C4-2B (cell line): ENCODE data around the gene CTIF.

ENCODE experiments used
- H3K27ac ChIP-seq: fragments of 450-650 bp; 2 replicates; pipeline ENCODE4 v1.5.1; 2017
- ZFX ChIP-seq: fragments of 450-650 bp; IDR thresholded peaks from 2 replicates; pipeline ENCODE4 v1.6.1; 2017
- TF ChIP-seq, protein P1 (sequence below): fragments of 450-650 bp; conservative IDR thresholded peaks from 2 replicates; pipeline ENCODE4 v1.5.1; 2017; ENCODE audit warnings: mild to moderate bottlenecking

The CTIF gene

DNA sequence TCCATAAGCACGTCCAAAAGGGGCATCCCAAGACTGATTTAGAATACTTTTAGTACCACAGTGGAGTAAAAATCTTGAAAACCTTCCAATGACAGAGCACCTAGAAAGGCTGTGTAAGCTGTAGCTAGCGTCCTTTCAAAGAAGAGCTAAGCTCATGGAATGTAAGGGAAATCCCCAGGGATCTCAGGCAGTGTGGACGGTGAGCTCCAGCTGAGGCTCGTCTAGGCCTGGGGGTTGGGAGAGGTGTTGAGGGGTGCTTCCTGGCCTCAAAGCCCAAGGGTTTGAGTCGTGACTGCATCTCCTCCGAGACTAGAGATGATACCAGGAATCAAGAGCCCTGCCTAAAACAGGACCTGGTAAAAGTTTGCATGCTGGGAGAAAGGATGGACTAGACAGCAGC is 7.6 kb downstream of the CTIF start:
- TF ChIP-seq, protein P1, sequence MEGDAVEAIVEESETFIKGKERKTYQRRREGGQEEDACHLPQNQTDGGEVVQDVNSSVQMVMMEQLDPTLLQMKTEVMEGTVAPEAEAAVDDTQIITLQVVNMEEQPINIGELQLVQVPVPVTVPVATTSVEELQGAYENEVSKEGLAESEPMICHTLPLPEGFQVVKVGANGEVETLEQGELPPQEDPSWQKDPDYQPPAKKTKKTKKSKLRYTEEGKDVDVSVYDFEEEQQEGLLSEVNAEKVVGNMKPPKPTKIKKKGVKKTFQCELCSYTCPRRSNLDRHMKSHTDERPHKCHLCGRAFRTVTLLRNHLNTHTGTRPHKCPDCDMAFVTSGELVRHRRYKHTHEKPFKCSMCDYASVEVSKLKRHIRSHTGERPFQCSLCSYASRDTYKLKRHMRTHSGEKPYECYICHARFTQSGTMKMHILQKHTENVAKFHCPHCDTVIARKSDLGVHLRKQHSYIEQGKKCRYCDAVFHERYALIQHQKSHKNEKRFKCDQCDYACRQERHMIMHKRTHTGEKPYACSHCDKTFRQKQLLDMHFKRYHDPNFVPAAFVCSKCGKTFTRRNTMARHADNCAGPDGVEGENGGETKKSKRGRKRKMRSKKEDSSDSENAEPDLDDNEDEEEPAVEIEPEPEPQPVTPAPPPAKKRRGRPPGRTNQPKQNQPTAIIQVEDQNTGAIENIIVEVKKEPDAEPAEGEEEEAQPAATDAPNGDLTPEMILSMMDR: no peak
- no peak for TF ChIP-seq ZFX
- no peak overlapping the region for H3K27ac ChIP-seq

DNA sequence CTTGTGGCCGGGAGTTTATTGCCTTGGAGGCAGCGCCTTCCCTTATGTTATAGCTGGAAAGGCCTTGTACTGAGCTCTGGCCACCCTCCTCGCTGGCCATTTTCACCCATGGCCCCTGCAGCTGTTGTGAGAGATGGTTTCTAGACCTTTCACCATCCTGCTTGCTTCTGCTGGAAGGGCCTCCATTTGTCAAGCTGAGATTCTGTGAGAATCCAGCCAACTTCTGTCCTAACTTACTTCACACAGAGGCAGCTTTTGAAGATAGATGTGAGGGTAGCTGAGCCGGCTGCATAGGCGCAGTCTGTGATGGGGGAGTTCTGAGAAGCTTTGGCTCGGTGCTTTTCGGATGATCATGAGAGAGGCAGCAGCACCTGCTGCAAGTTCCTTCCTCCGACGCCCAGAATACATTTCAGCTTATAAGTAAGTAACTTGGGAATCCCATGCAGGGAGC is 8.7 kb downstream of the CTIF start:
- TF ChIP-seq, protein P1: no peak
- TF ChIP-seq ZFX: no peak
- H3K27ac ChIP-seq: no peak overlapping the region

DNA sequence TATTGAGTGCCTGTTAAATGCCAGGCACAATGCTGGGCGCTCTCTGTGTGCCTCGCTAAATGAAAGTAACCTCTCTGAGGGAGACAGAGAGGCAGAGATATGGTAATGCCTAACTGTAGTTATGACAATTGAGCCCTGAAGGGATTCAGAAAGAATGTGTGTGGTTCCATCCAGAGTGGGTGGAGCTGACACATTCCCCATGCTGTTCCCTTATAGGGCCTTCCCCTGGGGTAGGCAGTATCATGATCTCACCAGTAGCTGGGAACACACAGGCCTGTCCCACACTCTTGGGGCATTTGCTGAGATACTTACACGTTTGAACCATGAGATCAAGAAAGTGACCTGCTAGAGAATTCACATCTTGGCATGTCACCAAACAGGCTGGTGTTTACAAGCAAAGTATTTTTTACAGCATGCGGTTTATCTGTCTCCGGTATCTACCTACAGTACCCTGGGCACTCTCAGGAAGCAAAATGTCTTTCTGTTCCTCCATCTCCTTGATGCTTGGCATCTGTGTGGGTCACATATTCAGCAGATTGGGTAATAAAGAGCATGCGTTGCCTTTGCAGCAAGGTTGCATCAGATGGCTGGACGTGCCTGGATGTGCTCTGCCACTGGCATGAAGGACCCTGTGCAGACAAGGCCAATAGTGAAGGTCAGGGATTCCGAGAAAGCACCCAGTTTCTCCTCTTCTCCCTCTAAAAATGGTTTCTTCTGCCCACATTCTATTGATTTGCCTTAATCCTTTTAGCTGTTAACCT is 9.4 kb downstream of the CTIF start:
- TF ChIP-seq, protein P1: no peak
- TF ChIP-seq ZFX: no peak
- 0 out of 2 replicates have a peak overlapping the region, but pooled peaks have one; percentile 11 for H3K27ac ChIP-seq

DNA sequence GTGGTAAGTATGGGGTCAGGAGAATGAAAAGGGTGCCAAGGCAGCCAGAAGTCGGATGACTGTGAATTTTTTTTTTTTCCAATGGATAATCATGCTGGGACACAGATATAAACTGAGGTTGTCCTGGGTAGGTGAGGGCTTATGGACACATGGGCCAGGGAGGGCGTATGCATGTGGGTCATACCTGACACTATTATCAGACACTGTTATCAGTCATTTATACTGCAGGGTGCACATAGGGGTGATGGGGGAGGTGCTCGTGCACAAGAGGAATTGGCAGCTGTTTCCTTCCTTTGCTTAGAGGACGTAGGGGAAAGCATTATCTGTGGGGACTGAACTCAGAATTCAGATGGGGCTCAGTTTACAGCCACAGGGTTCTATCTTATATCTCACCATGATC is 10.1 kb downstream of the CTIF start:
- TF ChIP-seq ZFX: no peak
- TF ChIP-seq, protein P1: no peak
- H3K27ac ChIP-seq: 0 out of 2 replicates have a peak overlapping the region, but pooled peaks have one; percentile 11

DNA sequence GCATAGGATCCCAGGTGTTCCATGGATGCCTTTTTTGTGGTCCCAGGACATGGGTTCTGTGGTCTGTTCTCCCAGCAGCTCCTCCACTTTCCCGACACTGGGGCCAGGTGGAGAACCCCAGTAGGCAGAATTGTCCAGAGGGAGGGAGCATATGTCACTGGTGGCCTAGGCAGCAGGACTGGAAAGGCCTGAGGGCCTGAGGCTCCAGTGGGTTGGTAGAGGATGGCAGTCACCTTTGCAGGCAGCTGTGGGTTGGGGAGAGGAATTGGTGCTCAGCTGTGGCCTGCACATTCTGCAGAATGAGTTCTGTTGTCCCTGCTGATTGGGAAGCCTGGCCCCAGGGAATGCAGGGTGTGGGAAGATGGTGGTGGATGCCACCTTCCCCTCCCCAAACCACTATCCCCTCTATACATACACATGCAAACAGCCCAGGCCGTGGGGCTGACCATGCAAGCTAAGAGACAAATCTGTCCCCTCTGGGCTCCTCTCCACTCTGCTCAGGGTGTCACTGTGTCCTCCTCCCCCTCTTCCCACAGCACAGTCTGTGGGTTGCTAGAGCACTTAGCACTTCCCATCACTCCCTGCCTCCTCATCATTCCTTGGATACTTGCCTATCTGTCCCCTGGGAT is 11.4 kb downstream of the CTIF start:
- H3K27ac ChIP-seq: no peak overlapping the region
- no peak for TF ChIP-seq ZFX
- TF ChIP-seq, protein P1: no peak

DNA sequence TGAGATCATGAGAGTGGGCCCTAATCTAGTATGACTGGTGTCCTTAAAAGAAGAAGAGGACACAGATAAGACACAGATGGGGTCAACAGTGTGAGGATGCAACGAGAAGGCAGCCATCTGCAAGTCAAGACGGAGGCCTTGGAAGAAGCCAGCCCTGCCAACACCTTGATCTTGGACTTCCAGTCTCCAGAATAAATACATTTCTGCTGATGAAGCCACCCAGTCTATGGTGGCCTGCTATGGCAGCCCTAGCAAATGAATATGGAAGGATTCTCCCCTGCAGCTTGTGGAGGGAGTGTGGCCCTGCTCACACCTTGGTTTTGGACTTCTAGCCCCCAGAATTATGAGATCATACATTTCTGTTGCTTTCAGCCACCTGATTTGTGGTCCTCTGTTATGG is 12.3 kb downstream of the CTIF start:
- TF ChIP-seq ZFX: no peak
- TF ChIP-seq, protein P1: no peak

DNA sequence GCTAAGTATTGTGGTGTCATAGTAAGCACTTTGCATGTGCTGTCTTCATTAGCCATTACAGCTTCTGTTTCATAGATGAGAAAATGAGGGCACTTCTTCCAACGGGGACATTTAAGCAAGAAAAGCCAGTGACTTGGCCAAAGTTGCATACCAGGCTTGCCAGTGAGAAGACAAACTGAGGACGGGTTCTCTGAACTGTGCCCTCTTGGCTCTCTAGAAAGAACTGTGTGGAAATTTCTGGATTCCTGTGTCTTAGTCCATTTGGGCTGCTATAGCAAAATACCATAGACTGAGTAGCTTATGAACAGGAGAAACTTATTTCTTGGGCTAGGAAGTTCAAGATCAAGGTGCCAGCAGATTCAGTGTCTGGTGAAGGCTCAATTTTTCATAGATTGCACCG is 13.3 kb downstream of the CTIF start:
- TF ChIP-seq ZFX: no peak
- TF ChIP-seq, protein P1: no peak
- H3K27ac ChIP-seq: no peak overlapping the region

More for the DNA sequence above, 12.3 kb downstream of the CTIF start:
- H3K27ac ChIP-seq: no peak overlapping the region
